GM19351 (cell line): ENCODE data around the gene SPATA18.
"Not testable (repeated sequence)": the region's sequence is repeated elsewhere in the genome, so short reads cannot be mapped to it uniquely, and the experiment has no call there.

Source experiments
- ATAC-seq: cut with Tn5 transposase; IDR thresholded peaks from one replicate; pipeline ENCODE4 v1.9.1; 2021; ENCODE audit warnings: mild to moderate bottlenecking, moderate library complexity; ENCODE audit not compliant: unreplicated experiment

The SPATA18 gene

GRCh38 chr4:52105276-52105675 lies 54.2 kb downstream of the SPATA18 start:
- no peak for ATAC-seq

DNA sequence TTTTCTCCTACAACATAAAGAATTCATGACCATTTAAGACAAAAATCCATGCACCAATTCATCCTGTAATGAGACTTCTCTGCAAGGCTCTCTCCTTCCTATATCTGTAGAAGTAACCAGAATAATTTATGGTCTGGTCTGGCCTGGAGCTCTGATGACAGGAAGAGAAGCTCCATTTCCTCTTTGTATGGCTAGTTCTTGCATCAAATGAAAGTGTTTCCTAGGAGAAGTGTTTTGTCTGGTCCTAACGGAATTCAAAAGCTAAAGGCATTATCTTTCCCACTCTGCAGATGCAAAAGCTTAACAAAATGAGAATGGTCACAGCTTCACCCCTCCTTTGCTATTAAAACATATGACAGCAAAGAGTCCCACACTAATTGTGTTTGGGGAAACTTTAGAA lies 55.1 kb downstream of the SPATA18 start:
- no peak for ATAC-seq

DNA sequence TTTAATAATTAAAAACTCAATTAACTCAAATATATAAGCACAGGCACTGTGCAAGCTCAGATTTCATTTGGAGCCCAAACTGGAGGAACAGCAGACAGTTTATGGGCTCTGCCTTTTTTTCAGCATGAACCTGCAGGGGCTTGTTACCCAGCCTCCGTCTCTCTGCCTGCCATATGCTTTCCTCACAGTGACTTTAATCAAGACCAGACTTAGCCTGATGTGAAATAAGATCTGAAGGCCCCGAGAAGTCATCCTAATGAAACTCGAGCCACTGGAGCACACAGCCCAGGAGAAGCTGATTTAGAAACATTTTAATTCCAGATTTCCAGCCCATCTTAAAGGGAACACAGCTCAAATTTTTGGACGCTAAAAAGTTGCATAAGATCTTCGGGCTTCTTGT lies 55.6 kb downstream of the SPATA18 start:
- ATAC-seq: no peak

- no peak for ATAC-seq
These were observed 56.2 kb downstream of the SPATA18 start for GRCh38 chr4:52107336-52107735.

DNA sequence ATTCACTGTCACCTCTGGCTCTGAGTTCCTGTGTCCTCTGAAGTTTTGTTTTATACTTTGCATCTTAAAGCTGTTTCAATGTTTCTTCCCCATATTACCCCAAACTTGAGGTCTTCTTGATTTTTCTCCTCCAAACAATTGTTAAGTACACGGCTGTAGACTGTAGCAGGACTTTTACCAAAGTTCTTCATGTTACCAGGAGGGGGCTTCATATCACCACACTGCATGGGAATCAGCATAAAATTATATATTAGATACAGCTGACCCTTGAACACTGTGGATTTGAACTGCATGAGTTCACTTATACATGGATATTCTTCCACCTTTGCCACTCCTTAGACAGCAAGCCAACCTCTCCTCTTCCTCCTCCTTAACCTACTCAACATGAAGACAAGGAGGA lies 56.6 kb downstream of the SPATA18 start:
- no peak for ATAC-seq

GRCh38 chr4:52110171-52110570 lies 59.1 kb downstream of the SPATA18 start:
- no peak for ATAC-seq

DNA sequence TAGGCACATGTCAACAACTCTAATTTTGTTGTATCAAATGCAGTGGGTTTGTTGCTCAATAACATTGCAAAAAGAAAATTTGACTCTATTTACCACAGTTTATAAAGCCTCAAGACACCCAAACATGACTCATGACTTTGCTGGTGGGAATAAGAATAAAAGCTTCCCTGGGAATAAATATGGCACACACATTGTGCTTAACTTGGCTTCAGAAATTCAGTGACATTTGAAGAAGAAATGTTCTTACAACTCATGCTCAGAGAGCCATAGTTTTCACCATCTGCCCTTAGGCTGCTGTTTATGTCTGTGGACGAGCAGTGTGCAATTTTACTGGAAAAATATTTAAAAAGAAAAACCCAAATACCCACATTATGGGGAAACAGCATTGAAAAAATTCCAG lies 60.9 kb downstream of the SPATA18 start:
- ATAC-seq: no peak

DNA sequence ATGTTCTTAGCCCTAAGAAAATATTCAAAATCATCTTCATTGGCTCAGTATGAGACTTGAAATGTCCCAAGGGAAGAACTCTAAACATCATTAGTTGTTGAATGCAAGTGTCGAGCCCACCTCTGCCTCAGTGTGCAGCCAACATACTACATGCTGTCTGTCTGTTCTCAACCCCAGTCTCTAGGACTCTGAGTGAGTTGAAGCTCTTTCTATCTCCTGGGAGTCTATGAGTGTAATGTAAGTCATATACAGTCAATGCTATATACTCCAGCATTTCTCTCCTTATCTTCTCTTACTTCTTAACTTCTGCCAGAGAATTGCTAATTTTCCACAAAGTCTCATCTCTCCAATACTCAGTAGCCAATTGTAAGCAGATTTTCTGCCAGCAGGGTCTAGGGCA lies 61.3 kb downstream of the SPATA18 start:
- ATAC-seq: no peak

- no peak for ATAC-seq
These were observed 65.5 kb downstream of the SPATA18 start for GRCh38 chr4:52116641-52117040.

- no peak for ATAC-seq
These were observed 75.1 kb downstream of the SPATA18 start for GRCh38 chr4:52126226-52126625.

DNA sequence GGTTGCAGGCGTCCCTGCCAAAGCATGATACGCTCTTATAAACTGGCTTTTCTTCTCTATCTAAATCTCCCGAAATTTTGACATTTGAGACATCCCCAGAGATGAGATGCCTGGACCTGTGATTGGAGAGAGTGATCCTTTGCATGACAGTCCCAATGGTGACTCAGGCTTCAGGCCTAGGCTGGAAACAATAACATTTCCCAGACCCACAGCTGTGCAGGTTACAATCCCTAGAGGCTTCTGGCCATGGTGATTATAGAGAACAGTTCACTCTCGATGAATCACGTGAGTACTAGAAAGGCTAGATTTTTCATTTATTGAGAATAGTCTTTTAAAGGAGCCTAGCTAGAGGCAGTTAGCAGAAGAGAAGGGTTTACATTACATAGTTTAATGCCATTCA lies 75.9 kb downstream of the SPATA18 start:
- ATAC-seq: no peak

- ATAC-seq: no peak
These were observed 84.1 kb downstream of the SPATA18 start for GRCh38 chr4:52135171-52135570.

DNA sequence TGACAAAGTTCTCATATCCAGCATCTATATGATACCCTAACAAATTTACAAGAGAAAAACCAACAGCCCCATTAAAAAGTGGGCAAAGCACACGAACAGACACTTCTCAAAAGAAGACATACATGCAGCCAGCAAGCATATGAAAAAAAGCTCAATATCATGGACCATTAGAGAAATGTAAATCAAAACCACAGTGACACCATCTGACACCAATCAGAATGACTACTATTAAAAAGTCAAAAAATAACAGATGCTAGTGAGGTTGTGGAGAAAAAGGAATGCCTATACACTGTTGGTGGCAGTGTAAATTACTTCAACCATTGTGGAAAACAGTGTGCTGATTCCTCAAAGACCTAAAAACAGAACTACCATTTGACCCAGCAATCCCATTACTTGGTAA lies 86.0 kb downstream of the SPATA18 start:
- ATAC-seq: not testable (repeated sequence)

GRCh38 chr4:52142816-52143215 lies 91.7 kb downstream of the SPATA18 start:
- no peak for ATAC-seq

DNA sequence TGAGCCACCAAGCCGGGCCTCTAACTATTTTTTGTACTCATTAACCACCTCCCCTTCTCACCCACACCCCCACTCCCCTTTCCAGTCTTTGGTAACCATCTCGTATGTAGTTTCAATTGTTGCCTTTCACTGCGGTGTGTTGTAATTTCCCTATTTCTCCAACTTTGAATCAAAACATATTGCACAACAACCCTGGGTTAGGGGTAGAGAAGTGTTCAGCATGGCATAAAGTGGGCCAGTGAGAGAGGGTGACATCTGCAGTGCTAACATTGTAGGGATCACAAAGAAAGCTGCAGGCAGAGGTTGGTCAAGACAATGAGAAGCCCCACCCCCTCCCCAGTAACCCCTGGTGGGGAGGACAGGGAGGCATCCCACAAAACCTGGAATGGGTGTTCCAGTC lies 92.7 kb downstream of the SPATA18 start:
- ATAC-seq: no peak

DNA sequence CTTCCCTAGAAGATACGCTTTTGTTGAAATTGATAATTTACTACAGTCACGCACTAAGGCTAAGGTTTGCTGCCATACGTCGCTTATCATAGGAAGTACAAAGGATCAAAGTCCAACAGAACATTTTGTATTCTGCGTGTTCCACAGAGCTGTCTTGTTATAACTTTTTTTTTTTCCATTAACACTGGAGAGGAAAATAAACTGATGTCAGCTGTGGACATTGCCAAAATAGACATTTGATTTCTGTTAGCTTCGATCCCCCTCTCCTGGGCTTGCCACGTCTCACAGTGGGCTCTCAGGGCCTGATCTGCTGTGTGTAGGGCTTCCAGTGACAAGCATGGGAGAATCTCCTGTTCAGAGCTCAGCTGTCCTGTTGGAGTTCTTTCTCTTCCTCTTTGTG lies 93.3 kb downstream of the SPATA18 start:
- ATAC-seq: no peak
